ENCODE results near the gene BEND2.
A peak's percentile ranks its signal among the peaks of the same experiment; 100 is the strongest.

Gene BEND2

GRCh38 chrX:18149454-18149853, 71.2 kb downstream of the BEND2 start:
- DNase-seq (ENCODE audit: low read depth), result no peak
- no peak overlapping the region for H3K4me3 ChIP-seq (ENCODE audit: control insufficient read depth, low read depth, low read length)
- no peak for TF ChIP-seq CTCF (conservative IDR thresholded peaks at IDR 0.05; ENCODE audit: control insufficient read depth, insufficient read depth, low read depth, low read length)

- no peak for TF ChIP-seq CTCF (conservative IDR thresholded peaks at IDR 0.05; ENCODE audit: control insufficient read depth, insufficient read depth, low read depth, low read length)
- peak; percentile 10 for DNase-seq (ENCODE audit: low read depth)
Observed at GRCh38 chrX:18146954-18147353, 73.7 kb downstream of the BEND2 start.

GRCh38 chrX:18146009-18146408, 74.7 kb downstream of the BEND2 start:
- no peak overlapping the region for H3K4me3 ChIP-seq (ENCODE audit: control insufficient read depth, low read depth, low read length)
- no peak for TF ChIP-seq CTCF (conservative IDR thresholded peaks at IDR 0.05; ENCODE audit: control insufficient read depth, insufficient read depth, low read depth, low read length)
- no peak for DNase-seq (ENCODE audit: low read depth)

More at GRCh38 chrX:18146954-18147353, 73.7 kb downstream of the BEND2 start:
- no peak overlapping the region for H3K4me3 ChIP-seq (ENCODE audit: control insufficient read depth, low read depth, low read length)

GRCh38 chrX:18136816-18137215, 83.9 kb downstream of the BEND2 start:
- TF ChIP-seq CTCF (conservative IDR thresholded peaks at IDR 0.05; ENCODE audit: control insufficient read depth, insufficient read depth, low read depth, low read length), result no peak
- no peak overlapping the region for H3K4me3 ChIP-seq (ENCODE audit: control insufficient read depth, low read depth, low read length)
- no peak for DNase-seq (ENCODE audit: low read depth)

- H3K4me3 ChIP-seq (ENCODE audit: control insufficient read depth, low read depth, low read length), result no peak overlapping the region
- no peak for DNase-seq (ENCODE audit: low read depth)
- TF ChIP-seq CTCF (conservative IDR thresholded peaks at IDR 0.05; ENCODE audit: control insufficient read depth, insufficient read depth, low read depth, low read length), result no peak
Observed at GRCh38 chrX:18133605-18134004, 87.1 kb downstream of the BEND2 start.

- H3K4me3 ChIP-seq (ENCODE audit: control insufficient read depth, low read depth, low read length), result no peak overlapping the region
- no peak for TF ChIP-seq CTCF (conservative IDR thresholded peaks at IDR 0.05; ENCODE audit: control insufficient read depth, insufficient read depth, low read depth, low read length)
- no peak for DNase-seq (ENCODE audit: low read depth)
Observed at GRCh38 chrX:18129690-18130089, 91.0 kb downstream of the BEND2 start.

GRCh38 chrX:18126971-18127370, 93.7 kb downstream of the BEND2 start:
- TF ChIP-seq CTCF (conservative IDR thresholded peaks at IDR 0.05; ENCODE audit: control insufficient read depth, insufficient read depth, low read depth, low read length), result no peak

More at GRCh38 chrX:18126971-18127370, 93.7 kb downstream of the BEND2 start:
- no peak for DNase-seq (ENCODE audit: low read depth)
- H3K4me3 ChIP-seq (ENCODE audit: control insufficient read depth, low read depth, low read length), result no peak overlapping the region
